Activated T-cell treated with anti-CD3 and anti-CD28 coated beads, Interleukin-2, amount 50 U/mL, for 4 hours (primary cell): Measurements from ENCODE around the gene SMARCC1. TPM values are rescaled to one million over a fixed set of nuclear protein-coding genes. Genes with fewer than 3 reads are reported as not detected.

Source experiments
- ATAC-seq, 2 donors: fragments of 200-7000 bp; cut with Tn5 transposase; one replicate each; pipeline ENCODE4 v1.10.0; 2021
- DNase-seq: peaks from one replicate; pipeline ENCODE4 v3.0.0-alpha.2; 2020
- H3K27me3 Mint-ChIP-seq: one replicate; pipeline ENCODE4 v1.8.0; 2021; ENCODE audit warnings: low read depth, mixed read lengths
- H3K36me3 Mint-ChIP-seq: one replicate; pipeline ENCODE4 v1.8.0; 2022; ENCODE audit warnings: mixed read lengths; ENCODE audit not compliant: insufficient read depth
- H3K4me1 Mint-ChIP-seq: one replicate; pipeline ENCODE4 v1.8.0; 2021; ENCODE audit warnings: low read depth, mixed read lengths
- H3K4me3 Mint-ChIP-seq: one replicate; pipeline ENCODE4 v1.8.0; 2021; ENCODE audit warnings: mild to moderate bottlenecking, moderate library complexity, mixed read lengths
- H3K9me3 Mint-ChIP-seq: one replicate; pipeline ENCODE4 v1.8.0; 2021; ENCODE audit warnings: mixed read lengths
- total RNA-seq, 3 donors: library from RNA; stranded (reverse); gene quantifications; one replicate each; pipeline ENCODE4 v1.2.1, GENCODE V29; 2021

The SMARCC1 gene
- total RNA-seq, 3 donors from 2014 or later: 105 to 125 (median 106) TPM

GRCh38 chr3:47567149-47567548, 214.5 kb downstream of the SMARCC1 start:
- no peak overlapping the region for H3K4me3 Mint-ChIP-seq
- no peaks in the 10 kb centered on the region for H3K36me3 Mint-ChIP-seq
- peaks cover 5% of the 10 kb centered on the region for H3K27me3 Mint-ChIP-seq
- no peaks in the 10 kb centered on the region for H3K4me1 Mint-ChIP-seq
- ATAC-seq (no peak), DNase-seq (no peak)
- no peaks in the 10 kb centered on the region for H3K9me3 Mint-ChIP-seq

- Mint-ChIP-seq H3K4me3 (no peak overlapping the region), H3K4me1 (no peaks in the 10 kb centered on the region), H3K9me3 (no peaks in the 10 kb centered on the region), H3K36me3 (no peaks in the 10 kb centered on the region), H3K27me3 (peaks cover 2% of the 10 kb centered on the region)
- ATAC-seq: no peak
- no peak for DNase-seq
These were observed 215.0 kb downstream of the SMARCC1 start for GRCh38 chr3:47566667-47567066.

GRCh38 chr3:47565734-47566550, 215.8 kb downstream of the SMARCC1 start:
- no peaks in the 10 kb centered on the region for H3K36me3 Mint-ChIP-seq

GRCh38 chr3:47556351-47556750, 225.3 kb downstream of the SMARCC1 start:
- Mint-ChIP-seq H3K36me3 (no peaks in the 10 kb centered on the region), H3K4me3 (no peak overlapping the region), H3K9me3 (no peaks in the 10 kb centered on the region), H3K4me1 (no peaks in the 10 kb centered on the region), H3K27me3 (peaks cover 6% of the 10 kb centered on the region)
- DNase-seq (no peak), ATAC-seq (no peak)

More at GRCh38 chr3:47565734-47566550, 215.8 kb downstream of the SMARCC1 start:
- Mint-ChIP-seq H3K4me1 (no peaks in the 10 kb centered on the region), H3K27me3 (peaks cover 2% of the 10 kb centered on the region), H3K9me3 (no peaks in the 10 kb centered on the region), H3K4me3 (no peak overlapping the region)
- ATAC-seq: no peak
- no peak for DNase-seq

GRCh38 chr3:47554335-47554734, 227.4 kb downstream of the SMARCC1 start:
- no peaks in the 10 kb centered on the region for H3K9me3 Mint-ChIP-seq

GRCh38 chr3:47553407-47553806, 228.3 kb downstream of the SMARCC1 start:
- DNase-seq: no peak
- Mint-ChIP-seq H3K4me3 (no peak overlapping the region), H3K36me3 (no peaks in the 10 kb centered on the region), H3K27me3 (peaks cover 11% of the 10 kb centered on the region), H3K4me1 (no peaks in the 10 kb centered on the region), H3K9me3 (no peaks in the 10 kb centered on the region)
- ATAC-seq: no peak

More at GRCh38 chr3:47554335-47554734, 227.4 kb downstream of the SMARCC1 start:
- no peaks in the 10 kb centered on the region for H3K4me1 Mint-ChIP-seq
- H3K36me3 Mint-ChIP-seq: no peaks in the 10 kb centered on the region
- no peak for DNase-seq
- no peak overlapping the region for H3K4me3 Mint-ChIP-seq
- peaks cover 11% of the 10 kb centered on the region for H3K27me3 Mint-ChIP-seq
- no peak for ATAC-seq

- H3K4me3 Mint-ChIP-seq: no peak overlapping the region
- DNase-seq (no peak), ATAC-seq (no peak)
- no peaks in the 10 kb centered on the region for H3K4me1 Mint-ChIP-seq
- H3K9me3 Mint-ChIP-seq: no peaks in the 10 kb centered on the region
- peaks cover 5% of the 10 kb centered on the region for H3K27me3 Mint-ChIP-seq
- H3K36me3 Mint-ChIP-seq: no peaks in the 10 kb centered on the region
These were observed 239.1 kb downstream of the SMARCC1 start for GRCh38 chr3:47542471-47543173.

GRCh38 chr3:47541583-47542108, 240.0 kb downstream of the SMARCC1 start:
- DNase-seq (no peak), ATAC-seq (no peak)
- Mint-ChIP-seq H3K27me3 (peaks cover 11% of the 10 kb centered on the region), H3K4me3 (no peak overlapping the region), H3K4me1 (no peaks in the 10 kb centered on the region), H3K36me3 (no peaks in the 10 kb centered on the region), H3K9me3 (no peaks in the 10 kb centered on the region)

- Mint-ChIP-seq H3K9me3 (no peaks in the 10 kb centered on the region), H3K27me3 (peaks cover 11% of the 10 kb centered on the region), H3K36me3 (no peaks in the 10 kb centered on the region), H3K4me3 (no peak overlapping the region), H3K4me1 (no peaks in the 10 kb centered on the region)
- ATAC-seq (no peak), DNase-seq (no peak)
These were observed 241.4 kb downstream of the SMARCC1 start for GRCh38 chr3:47540281-47540680.

GRCh38 chr3:47536967-47537366, 244.7 kb downstream of the SMARCC1 start:
- peaks cover 15% of the 10 kb centered on the region for H3K27me3 Mint-ChIP-seq
- no peaks in the 10 kb centered on the region for H3K9me3 Mint-ChIP-seq
- H3K4me3 Mint-ChIP-seq: no peak overlapping the region
- ATAC-seq (no peak), DNase-seq (no peak)
- no peaks in the 10 kb centered on the region for H3K36me3 Mint-ChIP-seq
- no peaks in the 10 kb centered on the region for H3K4me1 Mint-ChIP-seq

- ATAC-seq (no peak), DNase-seq (no peak)
- Mint-ChIP-seq H3K9me3 (no peaks in the 10 kb centered on the region), H3K4me3 (no peak overlapping the region), H3K4me1 (no peaks in the 10 kb centered on the region), H3K27me3 (peaks cover 15% of the 10 kb centered on the region), H3K36me3 (no peaks in the 10 kb centered on the region)
These were observed 245.3 kb downstream of the SMARCC1 start for GRCh38 chr3:47536221-47536891.

Other genes with a start within 250 kb of the SMARCC1 start
- 1 to 10 TPM in 1 of 3 donors, under 1 TPM in 2; 0.54 to 1.3 (median 0.91) TPM for gene CSPG5, start 203.0 kb downstream of the SMARCC1 start, total RNA-seq
- 100 to 1,000 TPM; 166 to 178 (median 167) TPM for gene DHX30, start 21.2 kb upstream of the SMARCC1 start, total RNA-seq
- gene MAP4, start 234.5 kb upstream of the SMARCC1 start, total RNA-seq: 100 to 1,000 TPM in 1 of 3 donors, 10 to 100 TPM in 2; 78.6 to 100 (median 90.3) TPM